ENCODE measurements around the gene DNMT1. TPM values are rescaled to one million over a fixed set of nuclear protein-coding genes. Genes with fewer than 3 reads are reported as not detected.

The DNMT1 gene
- total RNA-seq, 1 experiment from 2014 or later: 117 TPM

GRCh38 chr19:10136936-10137335 lies 57.8 kb downstream of the DNMT1 start:
- H3K36me3 ChIP-seq (ENCODE audit: low read depth): peaks cover 37% of the 10 kb centered on the region

GRCh38 chr19:10135551-10136334 lies 59.0 kb downstream of the DNMT1 start:
- H4K20me1 ChIP-seq (ENCODE audit: insufficient read depth): no peaks in the 10 kb centered on the region
- CTCF ChIA-PET: no interaction called here
- H3K4me2 ChIP-seq: no peak overlapping the region
- DNase-seq: no peak
- intact Hi-C loops (cut with micrococcal nuclease; ENCODE audit: unreplicated experiment): no loop called here
- H3K9me3 ChIP-seq (ENCODE audit: insufficient read depth, low read depth): no peaks in the 10 kb centered on the region
- no peak for TF ChIP-seq EZH2 (IDR thresholded peaks at IDR 0.05; ENCODE audit: low read depth)
- TF ChIP-seq, protein P1, sequence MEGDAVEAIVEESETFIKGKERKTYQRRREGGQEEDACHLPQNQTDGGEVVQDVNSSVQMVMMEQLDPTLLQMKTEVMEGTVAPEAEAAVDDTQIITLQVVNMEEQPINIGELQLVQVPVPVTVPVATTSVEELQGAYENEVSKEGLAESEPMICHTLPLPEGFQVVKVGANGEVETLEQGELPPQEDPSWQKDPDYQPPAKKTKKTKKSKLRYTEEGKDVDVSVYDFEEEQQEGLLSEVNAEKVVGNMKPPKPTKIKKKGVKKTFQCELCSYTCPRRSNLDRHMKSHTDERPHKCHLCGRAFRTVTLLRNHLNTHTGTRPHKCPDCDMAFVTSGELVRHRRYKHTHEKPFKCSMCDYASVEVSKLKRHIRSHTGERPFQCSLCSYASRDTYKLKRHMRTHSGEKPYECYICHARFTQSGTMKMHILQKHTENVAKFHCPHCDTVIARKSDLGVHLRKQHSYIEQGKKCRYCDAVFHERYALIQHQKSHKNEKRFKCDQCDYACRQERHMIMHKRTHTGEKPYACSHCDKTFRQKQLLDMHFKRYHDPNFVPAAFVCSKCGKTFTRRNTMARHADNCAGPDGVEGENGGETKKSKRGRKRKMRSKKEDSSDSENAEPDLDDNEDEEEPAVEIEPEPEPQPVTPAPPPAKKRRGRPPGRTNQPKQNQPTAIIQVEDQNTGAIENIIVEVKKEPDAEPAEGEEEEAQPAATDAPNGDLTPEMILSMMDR (conservative IDR thresholded peaks at IDR 0.05): no peak
- H3K27me3 ChIP-seq (ENCODE audit: insufficient read depth, low read depth): no peaks in the 10 kb centered on the region
- H3K9me2 ChIP-seq (ENCODE audit: insufficient read depth): no peaks in the 10 kb centered on the region
- H2AFZ ChIP-seq: no peak overlapping the region
- no peaks in the 10 kb centered on the region for H3K79me2 ChIP-seq (ENCODE audit: low read depth)
- H3F3A ChIP-seq (ENCODE audit: insufficient read depth, low read depth): peaks cover 14% of the 10 kb centered on the region; the same call in 1 of the 2 replicates
- POLR2A ChIA-PET (ENCODE audit: unreplicated experiment): no interaction called here
- no peak overlapping the region for H3K4me3 ChIP-seq
- peaks cover 37% of the 10 kb centered on the region for H3K36me3 ChIP-seq (ENCODE audit: low read depth)
- no TSS peak for BruUV-seq (replicated peaks)
- no peaks in the 10 kb centered on the region for H3K4me1 ChIP-seq (replicated peaks; ENCODE audit: insufficient read depth)
- no peak overlapping the region for H3K27ac ChIP-seq

More at GRCh38 chr19:10136936-10137335, 57.8 kb downstream of the DNMT1 start:
- CTCF ChIA-PET: no interaction called here
- H3K79me2 ChIP-seq (ENCODE audit: low read depth): no peaks in the 10 kb centered on the region
- no TSS peak for BruUV-seq (replicated peaks)
- H3K9me2 ChIP-seq (ENCODE audit: insufficient read depth): no peaks in the 10 kb centered on the region
- H3K27ac ChIP-seq: no peak overlapping the region
- no peaks in the 10 kb centered on the region for H3K4me1 ChIP-seq (replicated peaks; ENCODE audit: insufficient read depth)
- TF ChIP-seq EZH2 (IDR thresholded peaks at IDR 0.05; ENCODE audit: low read depth): no peak
- TF ChIP-seq, protein P1 (conservative IDR thresholded peaks at IDR 0.05): no peak
- POLR2A ChIA-PET (ENCODE audit: unreplicated experiment): no interaction called here
- no peak overlapping the region for H2AFZ ChIP-seq
- no peak overlapping the region for H3K4me2 ChIP-seq
- no peaks in the 10 kb centered on the region for H4K20me1 ChIP-seq (ENCODE audit: insufficient read depth)
- no peaks in the 10 kb centered on the region for H3K9me3 ChIP-seq (ENCODE audit: insufficient read depth, low read depth)
- peaks cover 12% of the 10 kb centered on the region; the same call in 1 of the 2 replicates for H3F3A ChIP-seq (ENCODE audit: insufficient read depth, low read depth)
- intact Hi-C loops (cut with micrococcal nuclease; ENCODE audit: unreplicated experiment): no loop called here
- DNase-seq: no peak
- no peaks in the 10 kb centered on the region for H3K27me3 ChIP-seq (ENCODE audit: insufficient read depth, low read depth)
- H3K4me3 ChIP-seq: no peak overlapping the region

DNA sequence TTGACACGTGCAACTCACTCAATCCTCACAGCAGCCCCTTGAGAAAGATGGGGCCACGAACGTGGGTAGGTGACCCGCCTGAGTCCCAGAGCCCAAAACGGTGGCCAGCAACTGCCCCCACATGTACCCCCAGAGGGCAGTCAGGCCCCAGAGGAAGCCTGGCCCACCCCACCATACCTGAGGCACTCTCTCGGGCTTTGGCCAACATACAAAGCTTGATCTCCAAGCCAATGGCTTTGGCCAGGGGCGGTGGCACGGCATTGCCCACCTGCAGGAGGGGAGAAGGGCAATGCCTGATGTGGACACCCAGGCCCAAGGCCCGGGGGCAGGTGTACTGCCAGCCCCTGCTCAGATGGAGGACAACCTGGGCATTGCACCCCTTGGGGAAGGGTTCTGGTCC lies 60.7 kb downstream of the DNMT1 start:
- intact Hi-C loops (cut with micrococcal nuclease; ENCODE audit: unreplicated experiment): no loop called here
- BruUV-seq (replicated peaks): no TSS peak
- H3K36me3 ChIP-seq (ENCODE audit: low read depth): peaks cover 35% of the 10 kb centered on the region
- H2AFZ ChIP-seq: no peak overlapping the region
- no peaks in the 10 kb centered on the region for H3K9me2 ChIP-seq (ENCODE audit: insufficient read depth)
- H3K4me3 ChIP-seq: no peak overlapping the region
- H3K79me2 ChIP-seq (ENCODE audit: low read depth): no peaks in the 10 kb centered on the region
- CTCF ChIA-PET: no interaction called here
- no peak for TF ChIP-seq EZH2 (IDR thresholded peaks at IDR 0.05; ENCODE audit: low read depth)
- TF ChIP-seq, protein P1 (conservative IDR thresholded peaks at IDR 0.05): no peak
- no peaks in the 10 kb centered on the region for H3K4me1 ChIP-seq (replicated peaks; ENCODE audit: insufficient read depth)
- no peaks in the 10 kb centered on the region for H3K27me3 ChIP-seq (ENCODE audit: insufficient read depth, low read depth)
- no peaks in the 10 kb centered on the region for H4K20me1 ChIP-seq (ENCODE audit: insufficient read depth)
- no peak for DNase-seq
- H3K27ac ChIP-seq: no peak overlapping the region
- H3F3A ChIP-seq (ENCODE audit: insufficient read depth, low read depth): peaks cover 16% of the 10 kb centered on the region; the same call in 1 of the 2 replicates
- no peak overlapping the region for H3K4me2 ChIP-seq
- POLR2A ChIA-PET (ENCODE audit: unreplicated experiment): interaction anchor here (0.6 kb wide), 2 partner anchors 26 to 812 kb away, joined by 3 to 9 read pairs; no protein-coding TSS in a partner anchor
- H3K9me3 ChIP-seq (ENCODE audit: insufficient read depth, low read depth): no peaks in the 10 kb centered on the region
